Measurements from ENCODE around the gene WDFY4.

DNA sequence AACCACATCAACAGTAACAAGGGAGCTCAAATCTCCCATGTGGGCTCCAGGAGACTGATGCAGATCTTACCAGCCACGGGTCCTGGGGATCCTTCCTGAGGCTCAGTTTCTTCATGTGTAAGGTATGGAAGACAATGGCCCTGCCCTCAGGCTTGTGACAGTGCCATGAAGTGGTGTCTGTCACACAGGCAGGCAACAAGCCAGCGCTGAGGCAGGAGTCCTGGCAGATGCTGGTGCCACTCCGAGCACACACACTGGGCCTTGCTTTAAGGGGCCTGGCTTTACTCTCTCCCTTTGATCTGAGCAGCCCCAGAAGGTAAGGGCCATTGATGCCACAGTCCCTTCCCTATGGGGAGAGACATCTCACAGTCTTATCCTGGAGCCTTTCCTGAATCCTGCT lies 283.4 kb downstream of the WDFY4 start:
- TF ChIP-seq CTCF (conservative IDR thresholded peaks at IDR 0.05 in 1 of 2, IDR thresholded peaks at IDR 0.05 in 1 of 2; ENCODE audit: low read depth in 1 of 2, low read length in 2 of 2) (no peak), EZH2 (IDR thresholded peaks at IDR 0.05; ENCODE audit: low read length, missing control alignments) (no peak)
